ENCODE data around the gene ZBTB7C.

ZBTB7C gene

GRCh38 chr18:48206887-48207286 lies 202.3 kb downstream of the ZBTB7C start:
- DNase-seq: no peak

GRCh38 chr18:48203961-48204666 lies 205.1 kb downstream of the ZBTB7C start:
- no peak for DNase-seq

- DNase-seq: no peak
Measured at GRCh38 chr18:48203288-48203945, 205.8 kb downstream of the ZBTB7C start.

- DNase-seq: no peak
Measured at GRCh38 chr18:48202350-48203260, 206.6 kb downstream of the ZBTB7C start.

- DNase-seq: no peak
Measured at GRCh38 chr18:48202006-48202348, 207.2 kb downstream of the ZBTB7C start.

GRCh38 chr18:48201337-48202005 lies 207.7 kb downstream of the ZBTB7C start:
- DNase-seq: no peak

GRCh38 chr18:48200631-48201336 lies 208.4 kb downstream of the ZBTB7C start:
- no peak for DNase-seq

GRCh38 chr18:48199399-48199798 lies 209.8 kb downstream of the ZBTB7C start:
- DNase-seq: no peak

- no peak for DNase-seq
Measured at GRCh38 chr18:48197819-48198218, 211.4 kb downstream of the ZBTB7C start.

- no peak for DNase-seq
Measured at GRCh38 chr18:48195787-48196186, 213.4 kb downstream of the ZBTB7C start.

- DNase-seq: no peak
Measured at GRCh38 chr18:48194591-48195181, 214.5 kb downstream of the ZBTB7C start.

- DNase-seq: no peak
Measured at GRCh38 chr18:48193521-48194492, 215.4 kb downstream of the ZBTB7C start.

GRCh38 chr18:48192542-48192941 lies 216.6 kb downstream of the ZBTB7C start:
- DNase-seq: no peak

- DNase-seq: no peak
Measured at GRCh38 chr18:48191494-48191893, 217.7 kb downstream of the ZBTB7C start.

GRCh38 chr18:48190994-48191393 lies 218.2 kb downstream of the ZBTB7C start:
- DNase-seq: no peak

- DNase-seq: no peak
Measured at GRCh38 chr18:48188609-48189008, 220.6 kb downstream of the ZBTB7C start.

- no peak for DNase-seq
Measured at GRCh38 chr18:48186861-48187260, 222.3 kb downstream of the ZBTB7C start.

- DNase-seq: no peak
Measured at GRCh38 chr18:48186131-48186766, 222.9 kb downstream of the ZBTB7C start.

GRCh38 chr18:48184118-48184517 lies 225.1 kb downstream of the ZBTB7C start:
- DNase-seq: no peak

GRCh38 chr18:48183613-48184012 lies 225.6 kb downstream of the ZBTB7C start:
- no peak for DNase-seq
